ENCODE measurements around the gene C20orf204.

DNA sequence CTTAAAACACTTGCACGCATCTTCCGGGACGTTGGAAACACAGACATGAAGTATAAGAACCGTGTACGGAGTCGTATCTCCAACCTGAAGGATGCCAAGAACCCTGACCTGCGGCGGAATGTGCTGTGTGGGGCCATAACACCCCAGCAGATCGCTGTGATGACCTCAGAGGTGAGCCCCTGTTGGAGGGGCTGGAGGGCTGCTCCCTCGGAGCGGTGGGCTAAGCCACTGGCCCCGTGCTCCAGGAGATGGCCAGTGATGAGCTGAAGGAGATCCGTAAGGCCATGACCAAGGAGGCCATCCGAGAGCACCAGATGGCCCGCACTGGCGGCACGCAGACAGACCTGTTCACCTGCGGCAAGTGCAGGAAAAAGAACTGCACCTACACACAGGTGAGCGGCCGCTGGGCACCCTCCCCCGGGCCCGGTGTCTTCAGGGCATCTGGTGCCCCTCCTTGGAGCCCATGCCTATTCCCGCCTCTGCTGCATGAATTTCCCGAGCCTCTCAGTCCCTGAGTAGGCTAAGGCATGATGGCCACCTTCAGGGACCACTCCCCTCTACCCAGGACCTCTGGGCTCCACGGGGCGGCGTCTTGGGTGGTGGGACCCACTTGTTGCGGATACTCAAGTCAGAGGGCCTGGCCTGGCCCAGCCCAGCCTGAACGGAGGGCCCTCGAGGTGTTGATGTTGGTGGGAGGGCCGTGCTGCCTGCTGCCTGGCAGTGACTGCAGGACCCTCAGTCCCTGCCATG, 34.4 kb downstream of the C20orf204 start:
- TF ChIP-seq, protein P1, sequence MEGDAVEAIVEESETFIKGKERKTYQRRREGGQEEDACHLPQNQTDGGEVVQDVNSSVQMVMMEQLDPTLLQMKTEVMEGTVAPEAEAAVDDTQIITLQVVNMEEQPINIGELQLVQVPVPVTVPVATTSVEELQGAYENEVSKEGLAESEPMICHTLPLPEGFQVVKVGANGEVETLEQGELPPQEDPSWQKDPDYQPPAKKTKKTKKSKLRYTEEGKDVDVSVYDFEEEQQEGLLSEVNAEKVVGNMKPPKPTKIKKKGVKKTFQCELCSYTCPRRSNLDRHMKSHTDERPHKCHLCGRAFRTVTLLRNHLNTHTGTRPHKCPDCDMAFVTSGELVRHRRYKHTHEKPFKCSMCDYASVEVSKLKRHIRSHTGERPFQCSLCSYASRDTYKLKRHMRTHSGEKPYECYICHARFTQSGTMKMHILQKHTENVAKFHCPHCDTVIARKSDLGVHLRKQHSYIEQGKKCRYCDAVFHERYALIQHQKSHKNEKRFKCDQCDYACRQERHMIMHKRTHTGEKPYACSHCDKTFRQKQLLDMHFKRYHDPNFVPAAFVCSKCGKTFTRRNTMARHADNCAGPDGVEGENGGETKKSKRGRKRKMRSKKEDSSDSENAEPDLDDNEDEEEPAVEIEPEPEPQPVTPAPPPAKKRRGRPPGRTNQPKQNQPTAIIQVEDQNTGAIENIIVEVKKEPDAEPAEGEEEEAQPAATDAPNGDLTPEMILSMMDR (IDR thresholded peaks at IDR 0.05; ENCODE audit: low read length) = no peak
- TF ChIP-seq EZH2 (optimal IDR thresholded peaks at IDR 0.05; ENCODE audit: low read depth, low read length) (no peak), EZH2phosphoT487 (IDR thresholded peaks at IDR 0.05; ENCODE audit: low read length) (no peak)

Measured in MM.1S (cell line).